A549 (cell line): Measurements from ENCODE around the gene BCL2L12. TPM values are rescaled to one million over a fixed set of nuclear protein-coding genes. Genes with fewer than 3 reads are reported as not detected.

Source experiments
- ATAC-seq, 2 experiments: fragments of 200-7000 bp in 1 of 2; fragments of >200 bp in 1 of 2; cut with Nextera tagmentation in 1 of 2; cut with Tn5 transposase in 1 of 2; 3 replicates each; pipeline versions ENCODE4 v1.8.0 to v1.9.1; 2018 to 2020; ENCODE audit warnings: mild to moderate bottlenecking in 1 of 2, moderate library complexity in 1 of 2
- CTCF ChIA-PET: fragments of 300-600 bp; sonication (Branson Sonifier 250); formaldehyde crosslinking; extraction: SDS; loops from one replicate; lab custom pipeline; 2021; ENCODE audit warnings: antibody characterized with exemption, inconsistent platforms; lab: Yijun Ruan, JAX
- POLR2A ChIA-PET: fragments of 350-600 bp; formaldehyde crosslinking; extraction: SDS; loops from one replicate; lab custom pipeline; 2021; ENCODE audit warnings: antibody characterized with exemption, inconsistent platforms; lab: Yijun Ruan, JAX
- DNase-seq, 2 experiments: peaks; one replicate each; pipeline versions ENCODE4 v3.0.0 to v3.0.0-alpha.2; 2011 to 2016; ENCODE audit warnings: low read depth in 1 of 2, low spot score in 1 of 2
- FAIRE-seq: peaks from 2 replicates; lab custom pipeline; 2011; peaks lifted over from hg19 to GRCh38; lab: Jason Lieb, UNC
- H3K27ac ChIP-seq, 2 experiments: fragments of >200 bp; sonication (Bioruptor Twin); formaldehyde crosslinking; 3 replicates each; pipeline ENCODE4 v1.5.1; 2016 to 2017
- H3K4me1 ChIP-seq: fragments of >200 bp; sonication (Bioruptor Twin); formaldehyde crosslinking; 3 replicates; pipeline ENCODE4 v1.6.1; 2016
- H3K4me2 ChIP-seq: fragments of >200 bp; sonication (Bioruptor Twin); formaldehyde crosslinking; 3 replicates; pipeline ENCODE4 v1.6.1; 2016
- H3K4me3 ChIP-seq: fragments of >200 bp; sonication (Bioruptor Twin); formaldehyde crosslinking; 3 replicates; pipeline ENCODE4 v1.5.1; 2016
- H3K9me3 ChIP-seq: fragments of >200 bp; sonication (Bioruptor Twin); formaldehyde crosslinking; 3 replicates; pipeline ENCODE4 v1.6.1; 2016
- BHLHE40 ChIP-seq: IDR thresholded peaks from 2 replicates; pipeline ENCODE4 v1.6.1; 2012; ENCODE audit warnings: low read depth, low read length, inconsistent platforms
- CBX8 ChIP-seq: fragments of 200-600 bp; sonication (generic); IDR thresholded peaks from 2 replicates; pipeline ENCODE4 v1.6.1; 2016
- CEBPB ChIP-seq, 2 experiments: fragments of >200 bp in 1 of 2; sonication (Bioruptor Twin) in 1 of 2; formaldehyde crosslinking in 1 of 2; IDR thresholded peaks; 2 replicates each; pipeline ENCODE4 v1.6.1; 2012 to 2016
- CHD4 ChIP-seq: fragments of 200-600 bp; sonication (generic); IDR thresholded peaks from 2 replicates; pipeline ENCODE4 v1.6.1; 2016; ENCODE audit warnings: antibody characterized with exemption, mild to moderate bottlenecking, borderline replicate concordance
- EHMT2 ChIP-seq: fragments of 200-600 bp; sonication (generic); IDR thresholded peaks from 2 replicates; pipeline ENCODE4 v1.6.1; 2016; ENCODE audit warnings: antibody characterized with exemption, low read depth, mild to moderate bottlenecking, moderate library complexity
- FOSB ChIP-seq: fragments of 250-450 bp; sonication (Bioruptor Pico); IDR thresholded peaks from 2 replicates; pipeline ENCODE4 v1.5.0; 2020; ENCODE audit warnings: mild to moderate bottlenecking, moderate library complexity
- FOSL2 ChIP-seq, 2 experiments: fragments of 450-650 bp in 1 of 2; fragments of >200 bp in 1 of 2; sonication (Bioruptor Twin) in 1 of 2; formaldehyde crosslinking; IDR thresholded peaks; 2 replicates each; pipeline versions ENCODE4 v1.5.0 to v1.6.1; 2016 to 2020; ENCODE audit warnings: mild to moderate bottlenecking in 1 of 2, moderate library complexity in 1 of 2
- FOXS1 ChIP-seq: fragments of 250-450 bp; sonication (Bioruptor Pico); IDR thresholded peaks from 2 replicates; pipeline ENCODE4 v1.5.0; 2020; ENCODE audit warnings: mild to moderate bottlenecking, moderate library complexity
- HEYL ChIP-seq: fragments of 250-450 bp; sonication (Bioruptor Pico); IDR thresholded peaks from 2 replicates; pipeline ENCODE4 v1.8.0; 2021; ENCODE audit warnings: mild to moderate bottlenecking, moderate library complexity
- HOXB13 ChIP-seq: fragments of 250-450 bp; sonication (Bioruptor Pico); IDR thresholded peaks from 2 replicates; pipeline ENCODE4 v1.5.0; 2020; ENCODE audit warnings: low read depth, mild to moderate bottlenecking, moderate library complexity
- KDM1A ChIP-seq: fragments of 200-600 bp; sonication (generic); IDR thresholded peaks from 2 replicates; pipeline ENCODE4 v1.6.1; 2016; ENCODE audit warnings: low read depth, mild to moderate bottlenecking
- MAFK ChIP-seq: fragments of 450-650 bp; IDR thresholded peaks from 2 replicates; pipeline ENCODE4 v1.6.1; 2014; ENCODE audit not compliant: partially characterized antibody
- MAZ ChIP-seq: fragments of 150-350 bp; IDR thresholded peaks from 2 replicates; pipeline ENCODE4 v1.6.1; 2014; ENCODE audit warnings: antibody characterized with exemption, low read depth, low read length, borderline replicate concordance
- NR3C1 ChIP-seq: fragments of >200 bp; sonication (Bioruptor Twin); formaldehyde crosslinking; IDR thresholded peaks from 3 replicates; pipeline ENCODE4 v1.6.1; 2017
- PHF8 ChIP-seq: fragments of 200-600 bp; sonication (generic); IDR thresholded peaks from 2 replicates; pipeline ENCODE4 v1.6.1; 2016; ENCODE audit warnings: low read depth, mild to moderate bottlenecking, antibody characterized with exemption, moderate library complexity, borderline replicate concordance
- POLR2A ChIP-seq: IDR thresholded peaks from 2 replicates; pipeline ENCODE4 v1.6.1; 2012; ENCODE audit warnings: mild to moderate bottlenecking, low read length
- POLR2AphosphoS2 ChIP-seq: conservative IDR thresholded peaks from 2 replicates; pipeline ENCODE4 v1.6.1; 2012; ENCODE audit warnings: low read length, improper control_type of control experiment, inconsistent platforms
- RARB ChIP-seq: fragments of 250-450 bp; sonication (Bioruptor Pico); IDR thresholded peaks from 2 replicates; pipeline ENCODE4 v1.8.0; 2021; ENCODE audit warnings: mild to moderate bottlenecking, moderate library complexity
- TP53 ChIP-seq: fragments of 250-450 bp; sonication (Bioruptor Pico); IDR thresholded peaks from 2 replicates; pipeline ENCODE4 v1.5.0; 2021; ENCODE audit warnings: mild to moderate bottlenecking, moderate library complexity
- ZC3H11A ChIP-seq: fragments of 450-650 bp; IDR thresholded peaks from 2 replicates; pipeline ENCODE4 v1.6.1; 2014; ENCODE audit warnings: antibody characterized with exemption, mild to moderate bottlenecking
- WGBS: methylation state at CpG from one replicate; pipeline ENCODE4 v1.1.6; 2017; ENCODE audit errors: missing lambda C conversion rate; 5-methylcytosine and 5-hydroxymethylcytosine counted together
- polyA plus RNA-seq, 4 experiments: library from polyadenylated mRNA; depleted of rRNA in 3 of 4; stranded (reverse); fragments of >200 nt; fragmentation: RNase III in 1 of 4; extraction: RNeasy Plus Mini Kit Qiagen cat#74134 plus additional on column Dnase treatment in 1 of 4; gene quantifications; 2 replicates in 3 of 4; 3 replicates in 1 of 4; pipeline ENCODE4 v1.2.3, GENCODE V29; 2011 to 2017
- TF ChIP-seq, protein P1 (sequence below): IDR thresholded peaks from 2 replicates; pipeline ENCODE4 v1.6.1; 2012; ENCODE audit warnings: low read depth, borderline replicate concordance
- TF ChIP-seq, protein P2 (sequence below): fragments of 250-450 bp; sonication (Bioruptor Pico); IDR thresholded peaks from 2 replicates; pipeline ENCODE4 v1.5.0; 2021; ENCODE audit warnings: mild to moderate bottlenecking, moderate library complexity, borderline replicate concordance
- TF ChIP-seq, protein P3 (sequence below): IDR thresholded peaks from 2 replicates; pipeline ENCODE4 v1.6.1; 2012
- TF ChIP-seq, protein P4 (sequence below): fragments of >200 bp; sonication (Bioruptor Twin); formaldehyde crosslinking; IDR thresholded peaks from 3 replicates; pipeline ENCODE4 v1.5.1; 2016
- TF ChIP-seq, protein P5 (sequence below): fragments of 450-650 bp; IDR thresholded peaks from 2 replicates; pipeline ENCODE4 v1.6.1; 2014; ENCODE audit warnings: antibody characterized with exemption

BCL2L12 gene
- polyA plus RNA-seq, 2 of the 4 experiments (the other 2 are of a cell fraction), result 26.6 to 53.0 TPM

DNA sequence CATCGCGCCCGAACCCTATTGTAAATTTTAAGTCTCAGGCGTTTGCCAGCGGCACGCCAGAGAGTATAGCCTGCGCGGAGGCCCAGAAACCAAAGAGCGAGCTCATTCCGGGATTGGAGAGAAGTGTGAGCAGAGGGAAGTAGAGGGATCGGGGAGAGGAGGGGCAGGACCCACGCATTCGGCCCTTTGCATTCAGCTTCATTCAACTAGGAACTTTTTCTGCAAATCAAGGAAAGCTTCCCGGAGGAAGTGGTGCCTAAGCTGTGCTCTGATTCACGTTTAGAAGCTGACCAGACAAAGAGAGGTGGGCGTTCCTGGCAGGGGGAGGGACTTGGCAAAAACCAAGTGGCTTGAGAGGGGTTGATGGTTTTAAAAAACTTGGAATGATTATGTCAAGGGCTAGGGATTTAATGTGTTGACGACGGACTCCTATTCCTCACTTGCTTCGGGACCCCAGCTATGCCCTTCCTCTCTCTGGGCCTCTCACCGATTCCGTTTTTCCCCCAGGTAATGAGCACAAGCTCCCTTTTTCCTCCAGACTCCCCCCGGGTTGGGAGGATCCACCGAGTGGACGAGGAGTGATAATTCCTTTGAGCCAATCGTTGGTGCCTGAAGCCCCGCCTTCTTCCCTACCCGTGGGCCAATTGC is 10.5 kb downstream of the BCL2L12 start (continued):
- no peak; the same call in 1 of the 2 replicates for TF ChIP-seq FOSB
- no peak for TF ChIP-seq EHMT2
- TF ChIP-seq MAZ, result peak; percentile 3; the same call in 1 of the 2 replicates
- peak; percentile 69; the same call in 1 of the 2 replicates for TF ChIP-seq TP53 (CRISPR knock-in tag)
- TF ChIP-seq, protein P1, sequence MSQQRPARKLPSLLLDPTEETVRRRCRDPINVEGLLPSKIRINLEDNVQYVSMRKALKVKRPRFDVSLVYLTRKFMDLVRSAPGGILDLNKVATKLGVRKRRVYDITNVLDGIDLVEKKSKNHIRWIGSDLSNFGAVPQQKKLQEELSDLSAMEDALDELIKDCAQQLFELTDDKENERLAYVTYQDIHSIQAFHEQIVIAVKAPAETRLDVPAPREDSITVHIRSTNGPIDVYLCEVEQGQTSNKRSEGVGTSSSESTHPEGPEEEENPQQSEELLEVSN, result peak; percentile 25; the same call in 1 of the 2 replicates
- TF ChIP-seq NR3C1, result no peak
- TF ChIP-seq CBX8, result no peak
- 0 out of 2 replicates have a peak, but pooled peaks have one; percentile 51 for TF ChIP-seq RARB (CRISPR knock-in tag)
- no peak for TF ChIP-seq POLR2AphosphoS2
- TF ChIP-seq, protein P2, sequence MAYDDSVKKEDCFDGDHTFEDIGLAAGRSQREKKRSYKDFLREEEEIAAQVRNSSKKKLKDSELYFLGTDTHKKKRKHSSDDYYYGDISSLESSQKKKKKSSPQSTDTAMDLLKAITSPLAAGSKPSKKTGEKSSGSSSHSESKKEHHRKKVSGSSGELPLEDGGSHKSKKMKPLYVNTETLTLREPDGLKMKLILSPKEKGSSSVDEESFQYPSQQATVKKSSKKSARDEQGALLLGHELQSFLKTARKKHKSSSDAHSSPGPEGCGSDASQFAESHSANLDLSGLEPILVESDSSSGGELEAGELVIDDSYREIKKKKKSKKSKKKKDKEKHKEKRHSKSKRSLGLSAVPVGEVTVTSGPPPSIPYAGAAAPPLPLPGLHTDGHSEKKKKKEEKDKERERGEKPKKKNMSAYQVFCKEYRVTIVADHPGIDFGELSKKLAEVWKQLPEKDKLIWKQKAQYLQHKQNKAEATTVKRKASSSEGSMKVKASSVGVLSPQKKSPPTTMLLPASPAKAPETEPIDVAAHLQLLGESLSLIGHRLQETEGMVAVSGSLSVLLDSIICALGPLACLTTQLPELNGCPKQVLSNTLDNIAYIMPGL (CRISPR knock-in tag), result no peak
- no peak for TF ChIP-seq CEBPB (IDR thresholded peaks at IDR 0.05)
- TF ChIP-seq, protein P3, sequence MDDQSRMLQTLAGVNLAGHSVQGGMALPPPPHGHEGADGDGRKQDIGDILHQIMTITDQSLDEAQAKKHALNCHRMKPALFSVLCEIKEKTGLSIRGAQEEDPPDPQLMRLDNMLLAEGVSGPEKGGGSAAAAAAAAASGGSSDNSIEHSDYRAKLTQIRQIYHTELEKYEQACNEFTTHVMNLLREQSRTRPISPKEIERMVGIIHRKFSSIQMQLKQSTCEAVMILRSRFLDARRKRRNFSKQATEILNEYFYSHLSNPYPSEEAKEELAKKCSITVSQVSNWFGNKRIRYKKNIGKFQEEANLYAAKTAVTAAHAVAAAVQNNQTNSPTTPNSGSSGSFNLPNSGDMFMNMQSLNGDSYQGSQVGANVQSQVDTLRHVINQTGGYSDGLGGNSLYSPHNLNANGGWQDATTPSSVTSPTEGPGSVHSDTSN, result no peak
- TF ChIP-seq CHD4, result peak; percentile 99
- TF ChIP-seq BHLHE40, result peak; percentile 92
- TF ChIP-seq KDM1A, result peak; percentile 97
- TF ChIP-seq, protein P4, sequence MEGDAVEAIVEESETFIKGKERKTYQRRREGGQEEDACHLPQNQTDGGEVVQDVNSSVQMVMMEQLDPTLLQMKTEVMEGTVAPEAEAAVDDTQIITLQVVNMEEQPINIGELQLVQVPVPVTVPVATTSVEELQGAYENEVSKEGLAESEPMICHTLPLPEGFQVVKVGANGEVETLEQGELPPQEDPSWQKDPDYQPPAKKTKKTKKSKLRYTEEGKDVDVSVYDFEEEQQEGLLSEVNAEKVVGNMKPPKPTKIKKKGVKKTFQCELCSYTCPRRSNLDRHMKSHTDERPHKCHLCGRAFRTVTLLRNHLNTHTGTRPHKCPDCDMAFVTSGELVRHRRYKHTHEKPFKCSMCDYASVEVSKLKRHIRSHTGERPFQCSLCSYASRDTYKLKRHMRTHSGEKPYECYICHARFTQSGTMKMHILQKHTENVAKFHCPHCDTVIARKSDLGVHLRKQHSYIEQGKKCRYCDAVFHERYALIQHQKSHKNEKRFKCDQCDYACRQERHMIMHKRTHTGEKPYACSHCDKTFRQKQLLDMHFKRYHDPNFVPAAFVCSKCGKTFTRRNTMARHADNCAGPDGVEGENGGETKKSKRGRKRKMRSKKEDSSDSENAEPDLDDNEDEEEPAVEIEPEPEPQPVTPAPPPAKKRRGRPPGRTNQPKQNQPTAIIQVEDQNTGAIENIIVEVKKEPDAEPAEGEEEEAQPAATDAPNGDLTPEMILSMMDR, result no peak
- peak; percentile 60; the same call in 1 of the 2 replicates for TF ChIP-seq PHF8
- TF ChIP-seq FOXS1, result no peak
- TF ChIP-seq, protein P5, sequence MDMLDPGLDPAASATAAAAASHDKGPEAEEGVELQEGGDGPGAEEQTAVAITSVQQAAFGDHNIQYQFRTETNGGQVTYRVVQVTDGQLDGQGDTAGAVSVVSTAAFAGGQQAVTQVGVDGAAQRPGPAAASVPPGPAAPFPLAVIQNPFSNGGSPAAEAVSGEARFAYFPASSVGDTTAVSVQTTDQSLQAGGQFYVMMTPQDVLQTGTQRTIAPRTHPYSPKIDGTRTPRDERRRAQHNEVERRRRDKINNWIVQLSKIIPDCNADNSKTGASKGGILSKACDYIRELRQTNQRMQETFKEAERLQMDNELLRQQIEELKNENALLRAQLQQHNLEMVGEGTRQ, result no peak
- TF ChIP-seq POLR2A, result peak; percentile 69
- TF ChIP-seq HEYL (CRISPR knock-in tag), result no peak
- TF ChIP-seq HOXB13, result no peak
- TF ChIP-seq, all 56 proteins: peak for 18

DNA sequence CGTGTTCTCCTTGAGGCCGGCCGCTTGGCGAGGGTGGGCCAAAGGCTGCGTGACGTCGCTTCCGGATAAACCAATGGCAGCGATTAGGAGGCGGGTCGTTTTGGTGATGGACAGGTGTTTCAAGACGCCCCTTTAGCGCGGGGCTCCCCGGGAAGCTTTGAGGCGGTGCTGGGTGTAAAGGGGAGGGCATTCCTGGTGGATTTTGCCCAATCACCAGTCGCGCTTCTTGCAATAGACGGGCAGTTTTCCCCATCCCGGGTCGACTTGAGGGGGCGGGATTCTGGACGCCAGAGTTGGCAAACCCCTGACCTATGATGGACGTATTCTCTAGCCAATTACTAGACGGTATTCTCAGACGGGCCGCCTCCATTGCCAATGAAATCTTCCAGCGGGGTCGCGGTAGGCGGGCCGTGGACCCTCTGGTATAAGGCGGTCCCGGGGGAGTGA is 11.1 kb downstream of the BCL2L12 start:
- ChIA-PET CTCF (interaction anchor here (1.0 to 16.7 kb wide), 16 partner anchors 9 to 174 kb away, joined by 3 to 326 read pairs (median 6); partner anchors contain the start of genes BCL2L12, IRF3 and RRAS), POLR2A (interaction anchor here (0.5 to 3.5 kb wide), 30 partner anchors 8 to 237 kb away, joined by 3 to 48 read pairs (median 4); partner anchors contain the start of genes AKT1S1, ALDH16A1, AP2A1 and BCL2L12)
- ATAC-seq (peak; percentile 58 to 81), FAIRE-seq (no peak), DNase-seq (peak; percentile 100)
- WGBS, result under 1% methylated on average over 24 of the region's 34 CpGs
- Histone ChIP-seq H3K27ac (peak overlapping the region; percentile 97 to 99), H3K4me1 (peaks cover 38% of the 10 kb centered on the region), H3K4me3 (peak overlapping the region; percentile 82), H3K4me2 (peak overlapping the region; percentile 79; the same call in 2 of the 3 replicates), H3K9me3 (no peaks in the 10 kb centered on the region)
- no peak for TF ChIP-seq NR3C1
- peak; percentile 54 for TF ChIP-seq MAFK
- no peak for TF ChIP-seq ZC3H11A
- TF ChIP-seq, protein P3, result peak; percentile 98
- 0 out of 2 replicates have a peak, but pooled peaks have one; percentile 22 for TF ChIP-seq POLR2AphosphoS2
- no peak for TF ChIP-seq FOSL2 (IDR thresholded peaks at IDR 0.05)
- TF ChIP-seq FOSL2 (CRISPR knock-in tag; IDR thresholded peaks at IDR 0.05), result no peak
